Mesenteric fat pad (tissue), 1 donor: ENCODE measurements around the gene CCNQ. TPM values are rescaled to one million over a fixed set of nuclear protein-coding genes. Genes with fewer than 3 reads are reported as not detected.

ENCODE experiments used
- DNase-seq: peaks from one replicate; pipeline ENCODE4 v3.0.0-alpha.2; 2020; ENCODE audit warnings: low spot score
- total RNA-seq: library from RNA; stranded (reverse); fragmentation: NEBNext Ultra II Directional; extraction: Animal tissue kit (Norgen Biotek cat#: 25700); gene quantifications from one replicate; pipeline ENCODE4 v1.2.1, GENCODE V29; 2021
- donor health status: DM: yes; HTN: yes; CAD: no.

Gene CCNQ
- total RNA-seq, 1 donor from 2014 or later, result 16.3 TPM

GRCh38 chrX:153599192-153600031 lies 473 bp upstream of the CCNQ start:
- DNase-seq, result peak; percentile 95

GRCh38 chrX:153596981-153597750 lies 1.8 kb downstream of the CCNQ start:
- no peak for DNase-seq

- DNase-seq, result no peak
Measured at GRCh38 chrX:153595859-153596857, 2.8 kb downstream of the CCNQ start.

- DNase-seq, result no peak
Measured at GRCh38 chrX:153595387-153595786, 3.6 kb downstream of the CCNQ start.

DNA sequence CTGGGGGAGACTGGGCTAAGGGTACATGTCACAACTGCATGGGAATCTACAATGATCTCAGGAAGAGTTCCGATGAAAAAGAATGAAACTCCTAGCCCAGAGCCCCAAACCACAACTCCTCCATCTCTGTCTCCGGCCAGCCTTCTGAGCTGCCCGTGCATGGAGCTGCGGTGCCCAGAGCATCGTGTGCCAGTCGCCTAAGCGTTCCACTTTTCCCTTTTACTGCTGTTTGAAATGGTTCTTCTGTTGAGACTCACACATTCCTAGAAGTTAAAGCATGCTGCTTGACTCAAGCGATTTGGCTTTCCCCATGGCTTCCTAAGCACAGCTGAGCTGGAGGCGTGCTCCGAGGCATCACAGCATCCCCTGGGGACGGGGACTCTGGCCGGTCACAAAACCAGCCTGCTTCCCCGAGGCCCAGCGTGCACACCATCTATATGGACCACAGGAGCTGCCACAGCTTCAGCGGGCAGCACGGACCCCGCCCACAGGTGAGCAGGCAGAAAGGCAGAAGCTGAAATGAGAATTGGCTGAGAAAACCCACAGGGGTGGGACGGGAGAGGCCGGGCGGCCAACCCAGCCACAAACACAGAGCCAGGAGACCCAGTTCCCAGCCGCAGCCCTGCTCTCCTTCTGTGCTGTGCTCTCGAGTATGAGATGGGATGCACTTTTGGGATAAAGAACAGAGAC lies 5.0 kb downstream of the CCNQ start:
- DNase-seq, result no peak

GRCh38 chrX:153592966-153593688 lies 5.8 kb downstream of the CCNQ start:
- DNase-seq, result no peak

DNA sequence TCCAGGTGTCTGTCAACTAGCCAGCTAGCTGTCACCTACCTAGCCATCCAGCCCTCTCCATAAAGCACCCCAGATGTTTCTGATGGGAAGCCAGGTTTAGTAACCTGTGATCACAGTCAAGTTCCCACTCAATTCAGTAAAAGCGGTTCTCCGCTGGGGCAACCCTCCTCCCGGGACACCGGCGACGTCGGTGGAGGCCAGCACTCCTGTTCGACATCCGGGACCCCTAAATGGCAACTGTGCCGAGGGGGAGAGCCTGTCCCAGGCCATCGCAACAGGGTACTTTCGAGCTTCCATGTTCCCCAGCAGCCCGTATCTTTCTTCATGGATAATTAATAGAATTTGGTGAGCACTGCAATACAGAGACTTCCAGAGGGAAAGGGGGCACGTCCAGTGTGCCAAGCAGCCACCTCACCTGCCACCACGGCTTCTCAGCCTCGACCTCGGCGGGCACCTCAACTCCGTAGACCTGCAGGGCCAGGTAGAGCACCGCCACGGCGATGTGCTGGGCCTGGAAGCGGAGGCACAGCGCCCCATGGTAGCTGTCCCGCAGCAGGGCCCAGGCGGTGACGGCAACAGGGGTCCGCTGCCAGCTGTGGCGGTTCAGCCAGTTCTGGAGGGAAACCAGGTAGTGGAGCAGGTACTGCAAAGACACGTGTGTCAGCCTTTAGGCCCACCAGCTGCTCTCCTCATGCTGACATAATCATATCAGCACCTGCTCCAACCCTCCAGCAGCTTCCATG lies 6.7 kb downstream of the CCNQ start:
- no peak for DNase-seq

- DNase-seq, result no peak
Measured at GRCh38 chrX:153590961-153591956, 7.7 kb downstream of the CCNQ start.

- DNase-seq, result no peak
Measured at GRCh38 chrX:153588782-153589446, 10.0 kb downstream of the CCNQ start.

DNA sequence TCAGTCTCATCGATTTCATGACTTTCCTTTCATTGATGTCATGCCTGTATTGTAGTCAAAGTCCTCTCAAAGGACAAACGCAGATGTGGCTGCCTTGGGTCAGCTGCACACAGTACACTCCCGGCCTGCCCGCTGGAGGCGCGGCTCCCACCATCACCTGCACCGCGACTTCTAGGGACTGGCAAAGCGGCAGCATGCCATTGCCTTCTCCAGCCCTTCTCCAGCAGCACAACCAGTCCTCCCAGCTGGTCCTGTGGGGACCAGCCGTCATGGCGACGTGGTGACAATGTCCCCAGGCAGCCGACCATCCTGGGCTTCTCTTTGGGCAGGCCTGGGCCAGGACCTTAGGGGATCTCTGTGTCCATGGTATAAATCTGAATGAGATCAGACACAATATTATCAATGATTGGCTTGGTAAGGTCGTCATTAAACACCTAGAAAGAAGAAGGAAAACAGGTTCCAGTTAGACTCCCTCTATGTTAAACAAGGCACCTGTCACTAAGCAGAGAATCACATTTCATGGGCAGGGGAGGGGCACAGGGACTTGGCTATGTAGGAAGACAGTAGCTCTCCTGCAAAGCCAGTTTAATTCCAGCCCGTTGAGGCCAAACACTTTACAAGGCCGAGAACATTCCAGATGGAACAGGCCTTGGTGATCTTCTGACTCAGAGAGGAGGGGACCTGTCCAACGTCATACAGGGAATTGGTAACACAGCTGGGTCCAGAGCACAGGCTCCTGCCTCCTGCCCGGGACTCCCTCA lies 10.7 kb downstream of the CCNQ start:
- DNase-seq, result no peak

DNA sequence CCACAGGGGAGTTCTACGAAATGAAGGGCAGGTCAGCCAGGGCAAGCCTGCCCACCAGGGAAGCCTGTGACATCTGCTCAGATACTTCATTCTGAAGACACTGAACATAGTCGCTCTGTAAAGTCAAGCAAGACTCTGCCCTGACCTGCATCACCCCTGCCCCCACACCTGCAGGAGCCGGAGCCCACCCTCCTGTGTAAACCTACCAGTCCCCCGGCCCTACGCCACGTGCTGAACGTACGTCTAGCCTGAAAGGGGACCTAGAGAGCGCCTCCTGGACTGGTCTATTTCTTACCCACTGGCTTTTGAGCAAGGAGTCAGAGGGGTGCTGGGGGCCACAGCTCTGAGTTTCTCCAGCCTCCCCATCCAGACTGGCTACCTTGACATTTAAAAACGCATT lies 11.6 kb downstream of the CCNQ start:
- no peak for DNase-seq

- no peak for DNase-seq
Measured at GRCh38 chrX:153585827-153586226, 13.1 kb downstream of the CCNQ start.

DNA sequence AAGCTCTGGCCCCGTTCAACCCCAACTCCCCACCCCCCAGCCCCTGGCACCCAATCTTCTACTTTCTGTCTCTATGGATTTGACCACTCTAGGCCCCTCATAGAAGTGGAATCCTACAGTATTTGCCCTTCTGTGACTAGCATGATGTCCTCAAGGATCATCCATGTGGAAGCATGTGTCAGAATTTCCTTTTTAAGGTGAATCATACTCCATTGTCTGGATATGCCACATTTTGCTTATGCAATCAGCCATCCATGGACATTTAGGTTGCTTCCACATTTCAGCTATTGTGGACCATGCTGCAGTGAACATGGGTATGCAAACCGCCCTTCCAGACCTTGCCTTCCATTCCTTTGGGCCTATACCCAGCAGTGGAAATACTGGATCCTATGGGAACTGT lies 15.5 kb downstream of the CCNQ start:
- DNase-seq, result no peak

DNA sequence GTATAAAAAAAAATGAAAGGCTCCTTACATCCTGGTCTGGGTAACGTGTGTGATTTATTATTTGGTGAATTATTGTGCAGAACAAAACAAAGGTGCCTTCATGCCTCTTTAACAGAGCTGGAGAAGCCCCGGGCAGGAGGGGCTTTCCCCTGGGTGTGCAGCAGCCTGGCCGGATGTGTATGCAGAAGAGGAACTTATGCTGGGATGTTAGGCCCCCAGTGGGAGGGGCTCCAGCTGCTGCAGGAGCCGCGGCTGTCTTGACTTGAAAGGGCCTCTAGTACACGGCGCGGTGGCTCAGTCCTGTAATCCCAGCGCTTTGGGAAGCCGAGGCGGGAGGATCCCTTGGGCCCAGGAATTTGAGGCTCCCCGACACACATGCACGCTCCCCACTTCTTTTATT lies 16.0 kb downstream of the CCNQ start:
- no peak for DNase-seq

DNA sequence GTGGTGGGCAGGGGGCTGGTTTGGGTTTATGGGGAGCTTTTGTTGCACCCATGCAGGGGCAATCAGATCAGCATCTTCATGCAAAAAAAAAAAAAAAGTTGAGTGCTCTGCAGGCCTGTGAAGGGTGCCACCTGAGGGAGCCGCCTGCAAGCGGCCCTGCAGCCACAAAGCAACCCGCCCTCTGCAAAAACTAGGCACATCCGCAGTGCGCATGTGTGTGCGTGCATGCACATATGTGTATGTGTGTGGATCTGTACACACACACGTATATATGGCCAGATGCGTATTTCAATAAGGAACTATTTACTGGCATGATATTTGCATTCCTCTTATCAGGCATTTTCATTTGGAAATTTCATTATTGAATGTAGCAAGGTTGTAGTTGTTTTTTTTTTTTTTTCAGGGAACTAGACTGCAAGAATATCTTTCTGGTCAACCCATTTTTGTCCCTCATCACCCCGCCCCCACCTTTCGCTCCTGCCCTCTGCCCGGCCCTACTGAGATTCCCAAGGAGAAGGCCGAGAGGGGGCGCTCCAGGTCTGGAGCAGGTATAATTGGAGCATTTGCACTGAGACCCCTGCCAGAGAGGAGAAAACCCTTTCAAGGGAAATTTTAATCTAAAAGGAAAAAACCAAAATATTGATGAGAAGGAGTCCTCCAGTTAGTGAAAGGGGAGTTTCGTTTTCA lies 18.1 kb downstream of the CCNQ start:
- DNase-seq, result no peak

DNA sequence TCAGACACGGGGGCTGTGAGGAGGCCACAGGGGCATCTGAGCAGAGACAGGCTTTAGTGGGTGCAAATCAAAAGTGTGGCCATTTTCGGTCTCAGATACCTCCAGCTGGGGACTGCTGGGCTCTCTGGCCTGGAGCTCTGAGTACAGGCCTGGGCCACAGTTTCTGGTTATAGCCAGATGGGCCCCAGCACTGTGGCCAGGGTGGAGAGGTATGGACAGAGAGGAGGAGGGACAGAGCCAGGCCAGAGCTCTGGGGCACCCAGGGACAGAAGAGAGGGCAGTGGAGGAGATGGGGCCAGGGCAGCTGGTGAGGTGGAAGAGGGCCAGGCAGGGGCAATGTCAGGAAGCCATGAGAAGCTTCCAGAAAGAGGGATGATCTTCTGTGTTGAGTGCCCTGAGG lies 20.1 kb downstream of the CCNQ start:
- DNase-seq, result no peak
